Left cardiac atrium (tissue), 4 donors: ENCODE data around the gene LTF. TPM values are rescaled to one million over a fixed set of nuclear protein-coding genes. Genes with fewer than 3 reads are reported as not detected.

Experiments used
- ATAC-seq, 2 donors: fragments of 200-7000 bp; cut with Tn5 transposase; one replicate each; pipeline ENCODE4 v1.9.1; 2020; ENCODE audit warnings: mild to moderate bottlenecking in 2 of 2, moderate library complexity in 2 of 2
- DNase-seq: peaks from one replicate; pipeline ENCODE4 v3.0.0-alpha.2; 2020
- intact Hi-C, 2 donors: fragments of 100-400 bp; cut with DNase I; formaldehyde crosslinking; loops; one replicate each; pipeline versions ENCODE4 v1.14.1 to v1.15.1; 2022 to 2023
- total RNA-seq, 2 donors: library from RNA; stranded (reverse); fragmentation: NEBNext Ultra II Directional; extraction: Animal tissue kit (Norgen Biotek cat#: 25700); gene quantifications; one replicate each; pipeline ENCODE4 v1.2.1, GENCODE V29; 2021
- donor health status: DM: no; HTN: yes; CAD: no.
- donor health status: DM: no; HTN: yes; CAD: no; lungs with severe emphysema.
- donor health status: DM: yes; HTN: yes; CAD: no.
- donor health status: Dilated cardiomyopathy.

Gene LTF
- total RNA-seq, 2 donors from 2014 or later, result 2.9 to 3.1 TPM

GRCh38 chr3:46477756-46478155, 13.1 kb upstream of the LTF start:
- no peak for ATAC-seq
- no peak for DNase-seq
- intact Hi-C loops, result no loop called here

GRCh38 chr3:46477145-46477544, 12.4 kb upstream of the LTF start:
- no peak for DNase-seq
- intact Hi-C loops, result no loop called here
- ATAC-seq, result no peak

- intact Hi-C loops, result no loop called here
- DNase-seq, result no peak
- ATAC-seq, result no peak
Measured at GRCh38 chr3:46472736-46473135, 8.0 kb upstream of the LTF start.

- no peak for DNase-seq
- intact Hi-C loops, result no loop called here
- no peak for ATAC-seq
Measured at GRCh38 chr3:46471371-46471914, 6.7 kb upstream of the LTF start.

- ATAC-seq, result no peak
- DNase-seq, result no peak
Measured at GRCh38 chr3:46470831-46471230, 6.1 kb upstream of the LTF start.

GRCh38 chr3:46469680-46470357, 5.1 kb upstream of the LTF start:
- DNase-seq (no peak), ATAC-seq (peak; percentile 34 to 39)
- intact Hi-C loops, result no loop called here

More at GRCh38 chr3:46470831-46471230, 6.1 kb upstream of the LTF start:
- intact Hi-C loops, result no loop called here

DNA sequence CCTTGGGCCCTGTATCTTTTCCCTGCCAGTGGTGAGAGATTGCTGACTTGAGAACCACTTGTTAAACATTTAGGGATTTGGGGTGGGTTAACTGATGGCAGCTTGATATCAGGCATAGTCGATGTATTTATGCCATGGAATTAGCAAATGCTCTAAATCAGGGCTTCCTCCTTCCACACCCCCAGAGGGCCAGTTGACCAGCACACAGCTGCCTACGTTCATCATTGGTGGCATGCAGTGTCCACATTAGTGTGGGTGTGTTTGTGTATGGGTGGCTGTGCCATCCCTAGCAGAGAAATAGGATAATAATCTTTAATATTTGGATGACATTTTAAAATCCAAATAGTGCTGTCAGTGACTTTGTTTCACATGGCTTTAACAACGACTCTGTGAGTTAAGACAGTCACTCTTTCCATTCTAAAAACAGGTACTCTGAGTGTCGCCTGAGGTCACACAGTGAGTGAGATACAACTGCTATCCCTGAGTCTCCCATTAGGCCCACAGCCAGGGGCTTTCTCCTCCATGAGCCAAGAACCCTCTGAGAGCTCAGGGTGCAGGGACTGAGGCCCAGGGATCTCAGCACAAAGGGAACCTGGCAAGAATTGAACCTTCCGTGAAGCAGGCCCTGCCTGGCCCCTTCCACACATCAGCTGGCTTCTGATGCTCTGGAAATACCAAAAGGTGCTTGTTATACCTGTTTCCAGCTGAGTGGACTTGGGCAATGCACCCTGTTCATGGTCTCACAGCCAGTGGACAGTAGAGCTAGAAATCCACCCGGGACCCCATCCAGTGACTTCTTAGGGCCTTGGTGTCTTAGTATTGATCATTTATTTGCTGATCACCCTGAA, 4.3 kb upstream of the LTF start:
- ATAC-seq (peak in 1 of 2 donors; percentile 36), DNase-seq (no peak)
- intact Hi-C loops, result no loop called here

DNA sequence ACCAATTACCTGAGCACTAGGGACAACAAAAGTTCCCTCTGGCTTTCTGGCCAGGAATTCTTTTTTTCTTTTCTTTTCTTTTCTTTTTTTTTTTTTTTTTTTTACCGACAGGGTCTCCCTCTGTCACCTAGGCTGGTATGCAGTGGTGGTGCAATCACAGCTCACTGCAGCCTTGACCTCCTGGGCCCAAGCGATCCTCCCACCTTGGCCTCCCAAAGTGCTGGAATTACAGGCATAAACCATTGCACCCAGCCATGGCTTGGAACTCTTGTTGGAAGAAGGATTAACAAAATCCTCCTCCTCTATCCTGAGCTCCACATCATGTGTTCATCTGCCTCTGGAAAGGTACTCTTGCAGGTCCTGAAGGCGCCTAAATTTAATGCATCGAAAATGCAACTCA, 2.9 kb upstream of the LTF start:
- DNase-seq (no peak), ATAC-seq (no peak)
- intact Hi-C loops, result no loop called here

DNA sequence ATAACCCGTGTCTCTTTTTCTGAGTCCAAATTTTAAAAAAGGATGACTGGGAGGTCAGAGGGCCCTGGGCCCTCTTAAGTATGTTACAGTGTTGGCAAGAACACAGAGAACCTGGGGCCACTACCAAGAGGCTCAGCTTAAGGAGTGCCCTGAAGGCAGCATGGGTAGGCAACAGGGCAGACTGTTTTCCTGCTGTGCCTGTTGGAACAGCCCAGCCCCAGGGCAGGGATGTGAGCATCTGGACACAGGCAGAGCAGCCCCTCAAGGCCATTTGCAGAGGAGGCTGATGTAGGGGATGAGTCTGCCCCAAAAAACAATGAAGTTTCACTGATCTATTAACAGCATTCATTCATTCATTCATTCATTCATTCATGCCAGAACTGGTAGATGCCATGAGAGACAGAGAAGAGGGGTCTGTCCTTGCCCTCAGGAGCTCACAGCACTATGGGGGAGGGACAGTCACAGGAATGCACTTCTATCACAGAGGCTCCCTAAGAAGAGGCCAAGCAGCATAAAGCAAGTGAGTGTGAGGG, 2.2 kb upstream of the LTF start:
- DNase-seq, result no peak
- ATAC-seq, result peak in 1 of 2 donors; percentile 13
- intact Hi-C loops, result no loop called here

GRCh38 chr3:46466273-46466672, 1.6 kb upstream of the LTF start:
- intact Hi-C loops, result no loop called here
- no peak for DNase-seq
- ATAC-seq, result peak; percentile 30 to 48

GRCh38 chr3:46465196-46465520, 453 bp upstream of the LTF start:
- DNase-seq (no peak), ATAC-seq (no peak)
- intact Hi-C loops, result no loop called here

DNA sequence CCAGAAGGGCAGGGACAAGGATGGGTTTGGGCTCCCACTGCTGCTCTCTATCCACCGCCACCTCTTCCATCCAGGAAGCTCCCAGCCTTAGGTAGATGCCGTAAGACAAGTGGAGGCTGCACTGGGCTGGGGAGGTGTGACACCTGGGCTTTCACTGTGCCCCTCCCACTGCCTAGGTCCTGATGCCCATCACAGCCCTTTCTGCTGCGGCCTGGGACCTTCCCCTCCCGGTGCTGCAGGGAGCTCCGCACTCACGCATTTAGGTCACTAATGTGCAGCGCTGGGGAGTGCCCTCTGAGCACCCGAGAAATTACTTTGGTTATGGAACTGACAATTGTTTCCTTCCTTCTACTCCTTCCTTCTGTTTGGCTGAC, 850 bp downstream of the LTF start:
- intact Hi-C loops, result no loop called here
- DNase-seq, result no peak
- ATAC-seq, result no peak

GRCh38 chr3:46463120-46463867, 1.4 kb downstream of the LTF start:
- peak; percentile 60 for DNase-seq

DNA sequence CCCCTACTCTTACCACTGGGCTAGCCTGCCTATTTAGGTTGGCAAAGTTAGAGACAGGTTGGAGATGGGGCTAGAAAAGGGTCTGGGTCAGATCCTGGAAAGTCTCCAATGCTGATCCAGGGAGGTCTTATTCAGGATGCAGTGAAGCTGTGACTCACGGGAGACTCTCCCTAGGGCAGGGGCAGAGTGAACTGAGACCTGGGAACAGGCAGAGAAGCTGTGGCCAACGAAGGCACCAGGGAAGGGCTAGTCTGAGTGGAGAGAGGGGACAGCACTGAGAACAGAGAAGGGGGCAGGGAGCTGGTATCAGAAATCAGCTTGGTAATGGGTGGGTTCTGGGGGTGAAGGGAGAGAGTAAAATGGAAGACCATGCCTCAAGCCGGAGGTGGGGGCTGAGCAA, 2.2 kb downstream of the LTF start:
- DNase-seq, result no peak
- ATAC-seq, result no peak

More at GRCh38 chr3:46463120-46463867, 1.4 kb downstream of the LTF start:
- intact Hi-C loops, result no loop called here
- peak; percentile 42 to 69 for ATAC-seq

DNA sequence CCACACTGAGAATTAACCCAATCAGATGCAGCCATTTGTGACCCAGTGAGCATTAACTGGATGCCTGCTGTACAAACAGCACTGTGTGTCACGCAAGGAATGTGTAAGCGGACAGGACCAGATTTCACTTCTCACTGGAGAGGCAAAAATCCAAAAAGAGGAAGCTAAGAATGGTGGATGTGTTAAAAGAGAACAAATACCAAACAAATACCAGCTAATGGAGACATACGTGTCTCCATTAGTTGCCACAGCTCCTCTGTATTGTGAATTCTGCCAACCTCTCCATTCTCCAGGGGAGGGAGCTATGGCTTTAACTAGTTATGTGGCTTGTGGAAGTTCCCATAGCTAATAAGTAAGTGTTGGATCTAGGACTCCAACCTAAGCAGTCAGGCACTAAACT, 2.6 kb downstream of the LTF start:
- no peak for ATAC-seq
- DNase-seq, result no peak
- intact Hi-C loops, result no loop called here

More for the DNA sequence above, 2.2 kb downstream of the LTF start:
- intact Hi-C loops, result no loop called here

GRCh38 chr3:46460051-46460450, 4.7 kb downstream of the LTF start:
- intact Hi-C loops, result no loop called here

GRCh38 chr3:46456118-46456517, 8.6 kb downstream of the LTF start:
- ATAC-seq (no peak), DNase-seq (no peak)
- intact Hi-C loops, result no loop called here

More at GRCh38 chr3:46460051-46460450, 4.7 kb downstream of the LTF start:
- DNase-seq (no peak), ATAC-seq (no peak)

- ATAC-seq (no peak), DNase-seq (no peak)
- intact Hi-C loops, result no loop called here
Measured at GRCh38 chr3:46455231-46456115, 9.2 kb downstream of the LTF start.

- intact Hi-C loops, result no loop called here
- no peak for ATAC-seq
- DNase-seq, result no peak
Measured at GRCh38 chr3:46454606-46455005, 10.1 kb downstream of the LTF start.
